Cardiac muscle cell (in vitro differentiated cells and primary cell): ENCODE measurements around the gene NBAS. TPM values are rescaled to one million over a fixed set of nuclear protein-coding genes. Genes with fewer than 3 reads are reported as not detected.
"Not testable (repeated sequence)": the region's sequence is repeated elsewhere in the genome, so short reads cannot be mapped to it uniquely, and the experiment has no call there.

Experiments
- DNase-seq, 2 donors: peaks; one replicate each; pipeline versions ENCODE4 v3.0.0 to v3.0.0-alpha.2; 2010 to 2017; ENCODE audit warnings: low read depth in 1 of 2, low spot score in 1 of 2
- H3K27ac ChIP-seq: fragments of 200-600 bp; sonication (generic); 2 replicates; pipeline ENCODE4 v1.5.1; 2016
- H3K27me3 ChIP-seq: fragments of 200-600 bp; sonication (generic); 2 replicates; pipeline ENCODE4 v1.6.0; 2016; ENCODE audit warnings: control low read depth
- H3K36me3 ChIP-seq: fragments of 200-600 bp; sonication (generic); 2 replicates; pipeline ENCODE4 v1.5.1; 2016; ENCODE audit warnings: control low read depth
- H3K4me1 ChIP-seq: fragments of 200-600 bp; sonication (generic); 2 replicates; pipeline ENCODE4 v1.8.1; 2017; ENCODE audit warnings: low read depth, mild to moderate bottlenecking, mixed run types
- H3K4me3 ChIP-seq: fragments of 200-600 bp; sonication (generic); 2 replicates; pipeline ENCODE4 v1.5.1; 2016; ENCODE audit warnings: mild to moderate bottlenecking
- H3K9me3 ChIP-seq: fragments of 200-600 bp; sonication (generic); 2 replicates; pipeline ENCODE4 v1.5.1; 2017; ENCODE audit warnings: low read depth, mild to moderate bottlenecking, control low read depth
- polyA plus RNA-seq: library from polyadenylated mRNA; unstranded; fragments of >200 nt; fragmentation: Nextera tagmentation; extraction: Ambion mirVana; gene quantifications from 2 replicates; pipeline ENCODE4 v1.2.1, GENCODE V29; 2016
- total RNA-seq: library from RNA; depleted of rRNA; stranded (reverse); fragments of >200 nt; gene quantifications from 2 replicates; pipeline ENCODE4 v1.2.3, GENCODE V29; 2016
- TF ChIP-seq, protein P1 (sequence below): IDR thresholded peaks from 2 replicates; pipeline ENCODE4 v1.5.1; 2012; ENCODE audit warnings: low read depth, mild to moderate bottlenecking, low read length

The NBAS gene
- total and polyA plus RNA-seq, 2 experiments from 2014 or later, result 32.4 to 74.8 TPM

- TF ChIP-seq, protein P1, sequence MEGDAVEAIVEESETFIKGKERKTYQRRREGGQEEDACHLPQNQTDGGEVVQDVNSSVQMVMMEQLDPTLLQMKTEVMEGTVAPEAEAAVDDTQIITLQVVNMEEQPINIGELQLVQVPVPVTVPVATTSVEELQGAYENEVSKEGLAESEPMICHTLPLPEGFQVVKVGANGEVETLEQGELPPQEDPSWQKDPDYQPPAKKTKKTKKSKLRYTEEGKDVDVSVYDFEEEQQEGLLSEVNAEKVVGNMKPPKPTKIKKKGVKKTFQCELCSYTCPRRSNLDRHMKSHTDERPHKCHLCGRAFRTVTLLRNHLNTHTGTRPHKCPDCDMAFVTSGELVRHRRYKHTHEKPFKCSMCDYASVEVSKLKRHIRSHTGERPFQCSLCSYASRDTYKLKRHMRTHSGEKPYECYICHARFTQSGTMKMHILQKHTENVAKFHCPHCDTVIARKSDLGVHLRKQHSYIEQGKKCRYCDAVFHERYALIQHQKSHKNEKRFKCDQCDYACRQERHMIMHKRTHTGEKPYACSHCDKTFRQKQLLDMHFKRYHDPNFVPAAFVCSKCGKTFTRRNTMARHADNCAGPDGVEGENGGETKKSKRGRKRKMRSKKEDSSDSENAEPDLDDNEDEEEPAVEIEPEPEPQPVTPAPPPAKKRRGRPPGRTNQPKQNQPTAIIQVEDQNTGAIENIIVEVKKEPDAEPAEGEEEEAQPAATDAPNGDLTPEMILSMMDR, result no peak
Measured at GRCh38 chr2:15445891-15446562, 115.1 kb downstream of the NBAS start.

GRCh38 chr2:15439768-15440524, 121.2 kb downstream of the NBAS start:
- not testable (repeated sequence) for DNase-seq, H3K36me3 ChIP-seq, H3K9me3 ChIP-seq, H3K27ac ChIP-seq, H3K27me3 ChIP-seq, H3K4me3 ChIP-seq
- H3K4me1 ChIP-seq, result peaks cover 26% of the 10 kb centered on the region

More at GRCh38 chr2:15445891-15446562, 115.1 kb downstream of the NBAS start:
- no peak overlapping the region for H3K27ac ChIP-seq
- no peaks in the 10 kb centered on the region for H3K27me3 ChIP-seq
- no peak overlapping the region for H3K4me3 ChIP-seq
- no peaks in the 10 kb centered on the region for H3K9me3 ChIP-seq
- no peaks in the 10 kb centered on the region for H3K36me3 ChIP-seq
- H3K4me1 ChIP-seq, result peaks cover 28% of the 10 kb centered on the region
- no peak for DNase-seq

DNA sequence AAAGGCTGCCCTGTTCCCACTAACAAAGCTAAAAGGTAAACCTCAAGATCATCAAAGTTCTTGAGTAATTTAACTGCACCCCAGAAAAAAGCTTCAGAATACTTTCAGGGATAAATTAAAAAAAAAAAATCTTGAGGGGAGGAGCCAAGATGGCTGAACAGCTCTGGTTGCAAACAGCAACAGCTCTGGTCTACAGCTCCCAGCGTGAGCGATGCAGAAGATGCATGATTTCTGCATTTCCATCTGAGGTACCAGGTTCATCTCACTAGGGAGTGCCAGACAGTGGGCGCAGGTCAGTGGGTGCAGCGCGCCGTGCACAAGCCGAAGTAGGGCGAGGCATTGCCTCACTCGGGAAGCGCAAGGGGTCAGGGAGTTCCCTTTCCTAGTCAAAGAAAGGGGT, 121.8 kb downstream of the NBAS start:
- not testable (repeated sequence) for H3K36me3 ChIP-seq, H3K4me3 ChIP-seq, DNase-seq, H3K27me3 ChIP-seq, H3K9me3 ChIP-seq, H3K27ac ChIP-seq
- peaks cover 26% of the 10 kb centered on the region for H3K4me1 ChIP-seq

GRCh38 chr2:15436195-15436594, 124.9 kb downstream of the NBAS start:
- no peaks in the 10 kb centered on the region for H3K9me3 ChIP-seq
- peaks cover 26% of the 10 kb centered on the region for H3K4me1 ChIP-seq
- no peak for DNase-seq
- no peak overlapping the region for H3K27ac ChIP-seq
- H3K27me3 ChIP-seq, result no peaks in the 10 kb centered on the region
- no peaks in the 10 kb centered on the region for H3K36me3 ChIP-seq
- H3K4me3 ChIP-seq, result no peak overlapping the region
- TF ChIP-seq, protein P1, result no peak

DNA sequence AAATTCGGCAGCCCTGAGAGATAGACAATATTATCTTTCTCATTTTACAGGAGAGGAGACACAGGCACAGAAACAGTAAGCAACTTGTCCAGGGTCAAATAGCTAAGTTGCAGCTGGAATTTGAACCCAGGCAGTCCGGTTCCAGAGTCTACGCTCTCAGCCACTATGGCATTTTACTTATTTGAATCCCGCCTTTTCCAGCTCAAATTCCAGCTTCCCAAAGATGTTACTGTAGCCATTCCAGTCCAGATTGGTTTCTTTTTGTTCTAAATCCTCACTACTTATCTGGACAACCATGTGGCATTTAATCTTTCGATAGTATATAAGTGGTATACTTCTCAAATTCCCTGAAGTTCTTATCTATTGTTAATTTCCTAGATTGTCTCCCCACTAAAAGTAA, 125.7 kb downstream of the NBAS start:
- TF ChIP-seq, protein P1, result no peak
- Histone ChIP-seq H3K27ac (no peak overlapping the region), H3K4me3 (no peak overlapping the region), H3K27me3 (no peaks in the 10 kb centered on the region), H3K36me3 (no peaks in the 10 kb centered on the region), H3K4me1 (peaks cover 26% of the 10 kb centered on the region), H3K9me3 (no peaks in the 10 kb centered on the region)
- DNase-seq, result no peak

GRCh38 chr2:15432642-15433256, 128.4 kb downstream of the NBAS start:
- no peak for DNase-seq
- Histone ChIP-seq H3K27me3 (no peaks in the 10 kb centered on the region), H3K9me3 (no peaks in the 10 kb centered on the region)

More at GRCh38 chr2:15432642-15433256, 128.4 kb downstream of the NBAS start:
- TF ChIP-seq, protein P1, result no peak
- Histone ChIP-seq H3K36me3 (no peaks in the 10 kb centered on the region), H3K27ac (no peak overlapping the region), H3K4me1 (peaks cover 15% of the 10 kb centered on the region), H3K4me3 (no peak overlapping the region)
